GM10847 (cell line): ENCODE results near the gene SELENOS.

Source experiments
- POLR2A ChIP-seq: IDR thresholded peaks from 2 replicates; pipeline ENCODE4 v1.6.1; 2011; ENCODE audit not compliant: insufficient read length; ENCODE audit errors: extremely low read depth

Gene SELENOS, protein sequence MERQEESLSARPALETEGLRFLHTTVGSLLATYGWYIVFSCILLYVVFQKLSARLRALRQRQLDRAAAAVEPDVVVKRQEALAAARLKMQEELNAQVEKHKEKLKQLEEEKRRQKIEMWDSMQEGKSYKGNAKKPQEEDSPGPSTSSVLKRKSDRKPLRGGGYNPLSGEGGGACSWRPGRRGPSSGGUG

GRCh38 chr15:101277038-101277822, at the start of gene SELENOS:
TSS of gene SELENOS (minus strand) at chr15:101277485. CDS start at chr15:101277417, 68 bp downstream.
- TF ChIP-seq POLR2A, result peak; percentile 61

DNA sequence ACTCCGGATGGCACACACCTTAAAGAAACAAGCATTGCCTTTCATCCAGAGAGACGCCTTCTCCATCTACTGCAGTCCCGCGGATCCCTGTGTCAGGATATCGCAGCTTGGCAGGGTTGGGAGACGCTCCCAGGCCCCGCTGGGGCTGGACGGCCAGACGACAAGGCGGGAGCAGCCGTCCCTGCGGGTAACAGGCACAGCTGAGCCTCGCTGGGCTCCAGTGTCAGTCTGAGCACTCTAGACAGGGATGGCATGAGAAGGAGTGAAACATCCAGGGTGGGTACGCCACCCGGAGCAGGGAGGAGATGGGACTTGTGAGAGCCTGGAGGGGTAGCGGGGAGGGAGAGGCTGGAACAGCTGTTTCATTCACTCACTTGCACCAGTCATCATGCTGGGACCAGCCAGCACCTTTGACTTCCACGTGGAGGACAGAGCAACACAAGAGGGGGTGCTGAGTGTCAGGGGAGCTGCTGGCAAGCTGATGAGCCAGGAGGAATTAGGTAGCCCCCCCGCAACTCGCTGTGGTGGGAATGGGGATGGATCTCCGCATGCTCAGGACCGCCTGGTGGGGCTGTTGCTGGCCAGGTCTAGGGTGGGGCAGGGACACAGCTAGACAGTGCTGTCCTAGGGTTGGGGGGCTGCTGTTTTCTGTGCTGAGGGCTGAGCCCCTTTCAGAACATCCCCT, 49.3 kb upstream of the SELENOS start:
- no peak for TF ChIP-seq POLR2A

DNA sequence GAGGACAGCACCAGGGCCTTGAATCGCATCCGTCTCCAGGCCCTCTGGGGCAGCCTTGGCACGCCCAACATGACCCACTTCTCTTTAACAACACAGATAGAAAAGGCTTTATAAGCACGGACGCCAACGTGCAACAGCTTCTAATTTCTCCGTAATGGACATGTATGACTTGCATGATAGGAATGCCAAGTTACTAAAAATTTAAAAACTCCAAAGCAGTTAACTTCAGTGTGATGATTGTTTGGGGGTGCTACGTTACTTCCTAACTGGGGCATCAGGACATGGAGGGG, 48.7 kb upstream of the SELENOS start:
- no peak for TF ChIP-seq POLR2A

GRCh38 chr15:101325263-101326025, 48.2 kb upstream of the SELENOS start:
- no peak for TF ChIP-seq POLR2A

DNA sequence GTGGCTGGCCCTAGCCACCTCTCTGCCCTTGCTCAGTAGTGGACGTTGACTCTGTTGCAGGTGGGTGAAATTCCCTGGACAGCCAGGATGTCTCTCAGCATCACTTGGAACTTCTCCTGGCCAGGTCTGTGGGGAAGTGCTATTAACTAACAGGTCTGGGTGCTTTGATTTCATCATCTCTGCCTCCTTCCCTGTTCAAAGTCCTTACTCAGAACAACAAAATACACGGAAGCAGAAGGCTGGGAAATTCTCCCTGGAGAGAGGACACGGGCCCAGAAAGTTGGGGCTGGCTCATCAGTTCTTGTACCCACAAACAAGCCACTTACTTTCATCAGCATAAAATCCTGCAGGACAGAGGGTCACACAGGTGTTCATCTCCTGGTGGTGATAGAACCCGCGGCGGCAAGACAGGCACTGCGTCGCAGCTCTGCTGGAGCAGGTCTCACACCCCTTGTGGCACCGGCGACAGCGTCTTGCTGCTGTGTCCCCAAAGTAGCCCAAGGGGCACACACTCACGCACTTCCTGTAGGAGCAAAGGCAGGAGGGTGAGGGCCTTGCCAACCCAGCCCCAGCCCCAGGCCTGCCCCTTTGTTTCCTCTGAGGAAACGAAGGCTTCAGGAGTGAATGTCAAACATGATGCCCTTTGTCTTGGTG, 47.4 kb upstream of the SELENOS start:
- no peak for TF ChIP-seq POLR2A

- no peak for TF ChIP-seq POLR2A
Observed at GRCh38 chr15:101323793-101324523, 46.7 kb upstream of the SELENOS start.

- no peak for TF ChIP-seq POLR2A
Observed at GRCh38 chr15:101322854-101323477, 45.7 kb upstream of the SELENOS start.

GRCh38 chr15:101322016-101322695, 44.9 kb upstream of the SELENOS start:
- TF ChIP-seq POLR2A, result no peak

DNA sequence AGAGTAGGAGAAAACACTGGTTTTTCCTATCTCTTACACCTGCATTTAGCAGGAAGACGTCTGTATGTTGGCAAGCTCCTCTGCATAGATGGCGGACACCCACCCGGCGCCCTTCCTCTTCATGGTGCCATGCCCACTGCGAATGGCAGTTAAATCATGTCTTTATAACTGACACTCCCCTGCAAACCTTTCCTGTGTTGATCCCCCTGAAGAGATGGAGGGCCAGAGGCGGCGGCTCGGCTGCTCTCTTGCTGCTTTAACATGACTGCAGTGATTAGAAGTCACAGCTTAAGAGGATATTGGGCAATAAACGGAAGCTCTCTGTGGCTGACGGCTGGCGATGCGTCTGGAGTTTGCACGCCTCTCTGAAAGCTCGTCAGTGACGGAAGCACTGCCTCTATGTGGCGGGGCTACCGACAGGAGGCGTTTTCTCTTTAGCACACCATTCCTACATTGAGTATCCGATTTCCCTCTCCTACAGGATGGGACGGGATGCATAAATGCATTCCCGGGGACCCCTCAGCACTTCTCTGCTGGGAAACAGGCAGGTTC, 43.3 kb upstream of the SELENOS start:
- TF ChIP-seq POLR2A, result no peak

DNA sequence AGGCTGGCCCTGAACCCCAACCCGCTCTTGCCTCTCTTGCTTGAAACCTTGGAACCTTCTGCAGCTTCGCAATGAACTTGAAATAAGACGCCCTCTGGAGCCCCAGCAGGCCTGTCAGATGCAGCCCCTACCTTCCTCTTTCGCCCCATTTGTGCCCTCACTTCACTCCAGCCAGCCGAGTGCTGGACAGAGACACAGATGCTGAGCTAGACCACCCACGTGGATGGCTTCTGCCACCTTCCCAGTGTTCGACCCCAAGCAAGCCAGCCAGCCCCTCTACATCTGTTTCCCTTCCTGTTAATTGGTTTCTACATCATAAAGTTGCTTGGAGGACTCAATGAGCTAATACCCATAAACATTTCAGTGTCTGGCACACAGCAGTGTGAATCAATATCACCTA, 41.6 kb upstream of the SELENOS start:
- TF ChIP-seq POLR2A, result no peak

DNA sequence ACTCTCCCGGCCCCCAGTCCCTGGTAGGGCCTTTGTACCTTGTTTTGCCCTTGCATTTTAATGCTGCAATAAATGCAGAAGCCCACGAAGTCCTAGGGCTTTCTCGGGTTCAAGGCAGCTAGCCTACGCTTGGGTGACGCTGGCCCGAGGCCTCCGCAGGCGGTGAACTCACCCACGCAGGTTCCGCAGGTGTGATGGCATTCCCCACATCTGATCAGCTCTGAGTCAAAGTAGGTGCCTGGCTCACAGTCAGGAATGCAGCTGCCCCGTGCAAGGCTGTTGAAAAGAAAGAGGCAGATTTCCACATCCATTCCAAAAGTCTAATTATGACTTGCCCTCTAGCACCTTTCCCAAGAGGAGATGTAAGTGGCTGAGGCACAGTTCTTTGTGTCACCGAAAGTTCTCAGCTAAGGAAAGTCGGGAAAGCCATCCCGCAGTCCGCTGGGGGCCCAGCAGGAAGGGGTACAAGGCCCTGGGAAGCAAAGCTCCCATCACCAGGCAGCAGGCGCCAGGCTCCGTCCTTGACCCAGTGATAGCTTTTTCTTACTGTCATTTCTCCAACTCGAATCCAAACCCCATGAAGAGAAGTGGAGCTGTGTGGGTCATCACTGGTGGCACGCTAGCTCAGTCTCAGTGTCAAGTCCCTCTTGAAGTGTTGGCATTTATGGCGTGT, 41.0 kb upstream of the SELENOS start:
- TF ChIP-seq POLR2A, result no peak

DNA sequence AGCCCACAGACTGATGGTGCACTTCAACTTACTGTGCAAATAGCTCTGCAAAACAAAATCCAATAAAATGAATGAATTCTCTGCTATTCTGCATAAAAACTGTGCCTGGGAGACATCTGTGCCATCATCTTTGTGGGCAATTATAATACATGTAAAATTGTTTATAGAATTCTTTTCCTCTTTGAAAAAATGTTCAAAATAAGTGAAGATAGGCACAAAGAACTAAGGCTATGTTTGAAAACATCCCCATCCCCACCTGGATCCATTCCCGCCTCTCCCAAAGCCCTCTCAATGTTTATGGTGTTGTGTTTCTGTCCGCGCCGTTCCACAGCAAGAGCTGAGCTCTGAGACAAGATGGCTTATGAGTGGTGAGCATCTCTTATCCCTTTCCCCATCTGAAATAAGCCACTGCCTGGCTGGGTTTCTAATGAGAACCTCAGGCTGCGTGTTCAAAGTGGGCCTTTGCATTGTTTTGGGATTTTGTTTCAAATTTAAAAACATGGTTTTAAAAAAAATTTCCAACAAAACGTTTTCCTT, 40.1 kb upstream of the SELENOS start:
- no peak for TF ChIP-seq POLR2A
